GM12874 (cell line): Measurements from ENCODE around the gene RGL1.

Experiments used
- CTCF ChIP-seq: IDR thresholded peaks from 2 replicates; pipeline ENCODE4 v1.5.1; 2011; ENCODE audit warnings: low read depth, mild to moderate bottlenecking, control low read depth, low read length, moderate library complexity; ENCODE audit not compliant: insufficient read depth

Gene RGL1

GRCh38 chr1:183778568-183779433, 26.1 kb upstream of the RGL1 start:
- no peak for TF ChIP-seq CTCF

- no peak for TF ChIP-seq CTCF
These were observed 24.8 kb upstream of the RGL1 start for GRCh38 chr1:183780159-183780558.

- TF ChIP-seq CTCF, result no peak
These were observed 24.2 kb upstream of the RGL1 start for GRCh38 chr1:183780757-183781156.

- TF ChIP-seq CTCF, result no peak
These were observed 21.6 kb upstream of the RGL1 start for GRCh38 chr1:183783342-183783741.

- TF ChIP-seq CTCF, result no peak
These were observed 20.9 kb upstream of the RGL1 start for GRCh38 chr1:183783767-183784637.

- TF ChIP-seq CTCF, result no peak
These were observed 17.2 kb upstream of the RGL1 start for GRCh38 chr1:183787704-183788103.

- TF ChIP-seq CTCF, result no peak
These were observed 13.6 kb upstream of the RGL1 start for GRCh38 chr1:183791319-183791718.
